ENCODE measurements around the gene SCUBE1. TPM values are rescaled to one million over a fixed set of nuclear protein-coding genes. Genes with fewer than 3 reads are reported as not detected.

The SCUBE1 gene
- total and polyA plus RNA-seq, 2 of the 8 experiments (the other 6 are each of a cell fraction or from before 2014, with no cell fraction given), result 2.3 to 4.9 TPM

GRCh38 chr22:43173976-43174720 lies 169.0 kb downstream of the SCUBE1 start (continued):
- TF ChIP-seq CHD7 (IDR thresholded peaks at IDR 0.05; ENCODE audit: insufficient replicate concordance, low read length), result no peak
- no peak for TF ChIP-seq ATF2 (IDR thresholded peaks at IDR 0.05; ENCODE audit: low read length)
- TF ChIP-seq EGR1 (IDR thresholded peaks at IDR 0.05; ENCODE audit: borderline replicate concordance, low read depth, low read length), result no peak
- TF ChIP-seq POLR2A (IDR thresholded peaks at IDR 0.05; ENCODE audit: control extremely low read depth in 1 of 2, low read depth in 2 of 2, low read length in 2 of 2), result no peak
- TF ChIP-seq GABPA (IDR thresholded peaks at IDR 0.05; ENCODE audit: borderline replicate concordance, insufficient read depth, low read length), result no peak
- no peak for TF ChIP-seq RFX5 (IDR thresholded peaks at IDR 0.05; ENCODE audit: borderline replicate concordance, low read depth, low read length)
- TF ChIP-seq CEBPB (IDR thresholded peaks at IDR 0.05; ENCODE audit: low read depth, low read length), result no peak
- no peak for TF ChIP-seq RNF2 (IDR thresholded peaks at IDR 0.05; ENCODE audit: borderline replicate concordance, low read depth, low read length, missing control alignments, poor library complexity, severe bottlenecking)
